Suprapubic skin (tissue), 3 donors: ENCODE measurements around the gene IL17RB.

Experiments used
- CTCF ChIP-seq, 2 donors: fragments of 200-600 bp in 1 of 2; fragments of 450-650 bp in 1 of 2; sonication (generic) in 1 of 2; IDR thresholded peaks; one replicate each; pipeline ENCODE4 v1.5.1; 2016 to 2019; ENCODE audit warnings: antibody characterized with exemption in 2 of 2, mild to moderate bottlenecking in 1 of 2, moderate library complexity in 1 of 2
- EP300 ChIP-seq: sonication (generic); formaldehyde crosslinking; IDR thresholded peaks from one replicate; pipeline ENCODE4 v1.6.1; 2017; ENCODE audit warnings: antibody characterized with exemption
- POLR2A ChIP-seq, 2 donors: fragments of 450-650 bp; IDR thresholded peaks; one replicate each; pipeline ENCODE4 v1.6.1; 2017; ENCODE audit warnings: antibody characterized with exemption in 2 of 2, mild to moderate bottlenecking in 2 of 2, moderate library complexity in 2 of 2

GRCh38 chr3:53829605-53830004 lies 16.8 kb upstream of the IL17RB start:
- TF ChIP-seq CTCF (IDR thresholded peaks at IDR 0.05) (no peak), POLR2A (IDR thresholded peaks at IDR 0.05) (no peak), EP300 (no peak)
